ENCODE measurements around the gene TECTB.

TECTB gene

GRCh38 chr10:112262546-112262945, 20.7 kb upstream of the TECTB start:
- Histone ChIP-seq H3K27me3 (ENCODE audit: low read depth, low read length) (no peaks in the 10 kb centered on the region), H3K36me3 (replicated peaks; ENCODE audit: low read depth, low read length) (no peaks in the 10 kb centered on the region), H3K4me1 (ENCODE audit: low read length) (no peaks in the 10 kb centered on the region), H3K79me2 (ENCODE audit: low read length) (no peaks in the 10 kb centered on the region), H3K9me3 (ENCODE audit: insufficient read depth, low read length) (no peaks in the 10 kb centered on the region), H3K27ac (ENCODE audit: low read length) (no peak overlapping the region), H4K20me1 (ENCODE audit: insufficient read depth, low read length) (no peaks in the 10 kb centered on the region), H3K4me3 (ENCODE audit: low read length) (no peak overlapping the region), H3K4me2 (ENCODE audit: low read length) (no peak overlapping the region), H2AFZ (ENCODE audit: low read depth, low read length) (no peak overlapping the region), H3K9ac (ENCODE audit: low read length) (no peak overlapping the region)
- TF ChIP-seq CTCF (IDR thresholded peaks at IDR 0.05; ENCODE audit: low read depth, low read length) = no peak
- TF ChIP-seq EZH2phosphoT487 (IDR thresholded peaks at IDR 0.05; ENCODE audit: low read depth) = no peak

- Histone ChIP-seq H3K27ac (ENCODE audit: low read length) (no peak overlapping the region), H3K9ac (ENCODE audit: low read length) (no peak overlapping the region), H3K27me3 (ENCODE audit: low read depth, low read length) (no peaks in the 10 kb centered on the region), H3K79me2 (ENCODE audit: low read length) (no peaks in the 10 kb centered on the region), H3K9me3 (ENCODE audit: insufficient read depth, low read length) (no peaks in the 10 kb centered on the region), H3K4me1 (ENCODE audit: low read length) (peaks cover 17% of the 10 kb centered on the region), H2AFZ (ENCODE audit: low read depth, low read length) (no peak overlapping the region), H3K4me3 (ENCODE audit: low read length) (no peak overlapping the region), H4K20me1 (ENCODE audit: insufficient read depth, low read length) (no peaks in the 10 kb centered on the region), H3K36me3 (replicated peaks; ENCODE audit: low read depth, low read length) (no peaks in the 10 kb centered on the region), H3K4me2 (ENCODE audit: low read length) (no peak overlapping the region)
- TF ChIP-seq EZH2phosphoT487 (IDR thresholded peaks at IDR 0.05; ENCODE audit: low read depth) = no peak
These were observed 17.5 kb upstream of the TECTB start for GRCh38 chr10:112265745-112266144.

GRCh38 chr10:112269266-112269665, 13.9 kb upstream of the TECTB start:
- H4K20me1 ChIP-seq (ENCODE audit: insufficient read depth, low read length) = no peaks in the 10 kb centered on the region
- H3K36me3 ChIP-seq (replicated peaks; ENCODE audit: low read depth, low read length) = no peaks in the 10 kb centered on the region
- no peak overlapping the region for H2AFZ ChIP-seq (ENCODE audit: low read depth, low read length)
- H3K4me3 ChIP-seq (ENCODE audit: low read length) = no peak overlapping the region
- no peaks in the 10 kb centered on the region for H3K27me3 ChIP-seq (ENCODE audit: low read depth, low read length)
- H3K4me2 ChIP-seq (ENCODE audit: low read length) = peak overlapping the region; percentile 47
- peaks cover 17% of the 10 kb centered on the region for H3K4me1 ChIP-seq (ENCODE audit: low read length)
- no peak overlapping the region for H3K27ac ChIP-seq (ENCODE audit: low read length)
- H3K9me3 ChIP-seq (ENCODE audit: insufficient read depth, low read length) = no peaks in the 10 kb centered on the region
- H3K79me2 ChIP-seq (ENCODE audit: low read length) = no peaks in the 10 kb centered on the region
- no peak for TF ChIP-seq EZH2phosphoT487 (IDR thresholded peaks at IDR 0.05; ENCODE audit: low read depth)
- no peak for TF ChIP-seq CTCF (IDR thresholded peaks at IDR 0.05; ENCODE audit: low read depth, low read length)
- H3K9ac ChIP-seq (ENCODE audit: low read length) = no peak overlapping the region

- Histone ChIP-seq H3K36me3 (replicated peaks; ENCODE audit: low read depth, low read length) (no peaks in the 10 kb centered on the region), H3K4me3 (ENCODE audit: low read length) (no peak overlapping the region), H2AFZ (ENCODE audit: low read depth, low read length) (no peak overlapping the region), H3K9me3 (ENCODE audit: insufficient read depth, low read length) (no peaks in the 10 kb centered on the region), H3K27ac (ENCODE audit: low read length) (no peak overlapping the region), H3K27me3 (ENCODE audit: low read depth, low read length) (no peaks in the 10 kb centered on the region), H3K4me2 (ENCODE audit: low read length) (no peak overlapping the region), H3K79me2 (ENCODE audit: low read length) (no peaks in the 10 kb centered on the region), H3K4me1 (ENCODE audit: low read length) (peaks cover 17% of the 10 kb centered on the region), H4K20me1 (ENCODE audit: insufficient read depth, low read length) (no peaks in the 10 kb centered on the region), H3K9ac (ENCODE audit: low read length) (no peak overlapping the region)
- TF ChIP-seq EZH2phosphoT487 (IDR thresholded peaks at IDR 0.05; ENCODE audit: low read depth) = no peak
- no peak for TF ChIP-seq CTCF (IDR thresholded peaks at IDR 0.05; ENCODE audit: low read depth, low read length)
These were observed 11.2 kb upstream of the TECTB start for GRCh38 chr10:112271982-112272381.

GRCh38 chr10:112274831-112275230, 8.4 kb upstream of the TECTB start:
- H3K27me3 ChIP-seq (ENCODE audit: low read depth, low read length) = no peaks in the 10 kb centered on the region
- H3K79me2 ChIP-seq (ENCODE audit: low read length) = no peaks in the 10 kb centered on the region
- peaks cover 5% of the 10 kb centered on the region for H3K4me1 ChIP-seq (ENCODE audit: low read length)
- no peak overlapping the region for H2AFZ ChIP-seq (ENCODE audit: low read depth, low read length)
- H3K9ac ChIP-seq (ENCODE audit: low read length) = no peak overlapping the region
- no peaks in the 10 kb centered on the region for H3K36me3 ChIP-seq (replicated peaks; ENCODE audit: low read depth, low read length)
- H3K4me3 ChIP-seq (ENCODE audit: low read length) = no peak overlapping the region
- no peaks in the 10 kb centered on the region for H3K9me3 ChIP-seq (ENCODE audit: insufficient read depth, low read length)
- H3K27ac ChIP-seq (ENCODE audit: low read length) = no peak overlapping the region
- no peaks in the 10 kb centered on the region for H4K20me1 ChIP-seq (ENCODE audit: insufficient read depth, low read length)
- no peak overlapping the region for H3K4me2 ChIP-seq (ENCODE audit: low read length)
- TF ChIP-seq EZH2phosphoT487 (IDR thresholded peaks at IDR 0.05; ENCODE audit: low read depth) (no peak), CTCF (IDR thresholded peaks at IDR 0.05; ENCODE audit: low read depth, low read length) (no peak)

Measured in OCI-LY3 (cell line).